Measurements from ENCODE around the gene SPCS1. TPM values are rescaled to one million over a fixed set of nuclear protein-coding genes. Genes with fewer than 3 reads are reported as not detected.

The SPCS1 gene
- total RNA-seq, 1 experiment from 2014 or later = 133 TPM

DNA sequence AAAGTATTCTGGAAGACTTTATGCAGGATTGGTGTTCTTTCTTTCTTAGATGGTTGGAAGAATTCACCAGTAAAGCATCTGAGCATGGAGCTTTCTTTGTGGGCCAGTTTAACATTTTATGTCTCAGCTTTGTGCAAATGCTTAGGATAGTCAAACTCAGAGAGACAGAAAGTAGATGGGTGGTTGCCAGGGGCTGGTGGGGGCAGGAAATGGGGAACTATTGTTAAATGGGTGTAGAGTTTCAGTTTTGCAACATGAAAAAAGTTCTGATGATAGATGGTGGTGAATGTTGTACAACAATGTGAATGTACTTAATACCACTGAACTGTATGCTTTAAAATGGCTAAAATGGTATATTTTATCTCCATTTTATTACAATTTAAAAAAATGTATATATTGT lies 24.8 kb downstream of the SPCS1 start:
- H3K36me3 ChIP-seq (ENCODE audit: low read depth, low read length) = peaks cover 62% of the 10 kb centered on the region
- intact Hi-C loops (cut with micrococcal nuclease) = no loop called here

DNA sequence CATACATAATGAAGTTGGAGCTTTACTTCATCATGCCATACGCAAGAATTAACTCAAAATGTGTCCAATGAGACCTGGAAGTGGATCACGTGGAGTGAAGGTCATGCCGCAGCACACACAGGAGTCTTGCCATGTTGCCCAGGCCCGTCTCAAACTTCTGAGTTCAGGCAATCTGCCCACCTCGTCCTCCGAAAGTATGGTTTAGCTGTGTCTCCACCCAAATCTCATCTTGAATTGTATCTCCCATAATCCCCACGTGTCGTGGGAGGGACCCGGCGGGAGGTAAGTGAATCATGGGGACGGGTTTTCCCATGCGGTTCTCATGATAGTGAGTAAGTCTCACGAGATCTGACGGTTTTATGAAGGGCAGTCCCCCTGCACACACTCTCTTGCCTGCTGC lies 25.7 kb downstream of the SPCS1 start:
- Histone ChIP-seq H3K9me3 (ENCODE audit: low read length) (no peaks in the 10 kb centered on the region), H3K27me3 (ENCODE audit: low read length) (no peaks in the 10 kb centered on the region), H3K36me3 (ENCODE audit: low read depth, low read length) (peaks cover 66% of the 10 kb centered on the region), H3K9ac (ENCODE audit: low read length) (no peak overlapping the region), H4K20me1 (ENCODE audit: low read length) (0 out of 2 replicates have a peak, but pooled peaks cover 4% of the 10 kb centered on the region), H3K4me1 (ENCODE audit: insufficient read depth, low read length) (no peaks in the 10 kb centered on the region), H3K27ac (ENCODE audit: low read length) (no peak overlapping the region), H2AFZ (ENCODE audit: low read length) (no peak overlapping the region), H3K4me3 (ENCODE audit: low read length) (no peak overlapping the region), H3K79me2 (ENCODE audit: low read length) (no peaks in the 10 kb centered on the region), H3K9me2 (replicated peaks; ENCODE audit: low read length) (no peaks in the 10 kb centered on the region), H3K4me2 (ENCODE audit: low read length) (no peak overlapping the region), H3F3A (ENCODE audit: low read length, unreplicated experiment) (no peaks in the 10 kb centered on the region)
- ATAC-seq = no peak
- intact Hi-C loops (cut with micrococcal nuclease) = no loop called here
- ChIA-PET CTCF (no interaction called here), POLR2A (ENCODE audit: unreplicated experiment) (no interaction called here)
- no peak for DNase-seq
- TF ChIP-seq EZH2 (IDR thresholded peaks at IDR 0.05; ENCODE audit: low read length, unreplicated experiment) (no peak), EZH2phosphoT487 (IDR thresholded peaks at IDR 0.05; ENCODE audit: borderline replicate concordance, low read length) (no peak), CTCF (conservative IDR thresholded peaks at IDR 0.05; ENCODE audit: low read depth, low read length) (no peak)
- BruUV-seq (replicated peaks) = no TSS peak

More for the DNA sequence above, 24.8 kb downstream of the SPCS1 start:
- no peaks in the 10 kb centered on the region for H3K9me2 ChIP-seq (replicated peaks; ENCODE audit: low read length)
- ChIA-PET CTCF (no interaction called here), POLR2A (ENCODE audit: unreplicated experiment) (no interaction called here)
- no peak overlapping the region for H3K27ac ChIP-seq (ENCODE audit: low read length)
- H2AFZ ChIP-seq (ENCODE audit: low read length) = no peak overlapping the region
- H3K27me3 ChIP-seq (ENCODE audit: low read length) = no peaks in the 10 kb centered on the region
- DNase-seq (no peak), ATAC-seq (no peak)
- 0 out of 2 replicates have a peak, but pooled peaks cover 4% of the 10 kb centered on the region for H4K20me1 ChIP-seq (ENCODE audit: low read length)
- no peak overlapping the region for H3K4me3 ChIP-seq (ENCODE audit: low read length)
- no peak for TF ChIP-seq CTCF (conservative IDR thresholded peaks at IDR 0.05; ENCODE audit: low read depth, low read length)
- H3K4me1 ChIP-seq (ENCODE audit: insufficient read depth, low read length) = no peaks in the 10 kb centered on the region
- H3K9ac ChIP-seq (ENCODE audit: low read length) = no peak overlapping the region
- H3K79me2 ChIP-seq (ENCODE audit: low read length) = no peaks in the 10 kb centered on the region
- no peaks in the 10 kb centered on the region for H3F3A ChIP-seq (ENCODE audit: low read length, unreplicated experiment)
- H3K9me3 ChIP-seq (ENCODE audit: low read length) = no peaks in the 10 kb centered on the region
- no TSS peak for BruUV-seq (replicated peaks)
- H3K4me2 ChIP-seq (ENCODE audit: low read length) = no peak overlapping the region

- TF ChIP-seq EZH2 (IDR thresholded peaks at IDR 0.05; ENCODE audit: low read length, unreplicated experiment) = no peak
- no peak for TF ChIP-seq CTCF (conservative IDR thresholded peaks at IDR 0.05; ENCODE audit: low read depth, low read length)
- TF ChIP-seq EZH2phosphoT487 (IDR thresholded peaks at IDR 0.05; ENCODE audit: borderline replicate concordance, low read length) = no peak
- peaks cover 58% of the 10 kb centered on the region for H3K36me3 ChIP-seq (ENCODE audit: low read depth, low read length)
- H4K20me1 ChIP-seq (ENCODE audit: low read length) = 0 out of 2 replicates have a peak, but pooled peaks cover 4% of the 10 kb centered on the region
- no peaks in the 10 kb centered on the region for H3K9me3 ChIP-seq (ENCODE audit: low read length)
- ATAC-seq (no peak), DNase-seq (no peak)
- ChIA-PET POLR2A (ENCODE audit: unreplicated experiment) (no interaction called here), CTCF (no interaction called here)
- H3K4me1 ChIP-seq (ENCODE audit: insufficient read depth, low read length) = no peaks in the 10 kb centered on the region
- no peak overlapping the region for H3K9ac ChIP-seq (ENCODE audit: low read length)
- no peaks in the 10 kb centered on the region for H3K27me3 ChIP-seq (ENCODE audit: low read length)
- intact Hi-C loops (cut with micrococcal nuclease) = no loop called here
- no peak overlapping the region for H2AFZ ChIP-seq (ENCODE audit: low read length)
- H3K27ac ChIP-seq (ENCODE audit: low read length) = no peak overlapping the region
- H3F3A ChIP-seq (ENCODE audit: low read length, unreplicated experiment) = no peaks in the 10 kb centered on the region
- BruUV-seq (replicated peaks) = no TSS peak
- H3K9me2 ChIP-seq (replicated peaks; ENCODE audit: low read length) = no peaks in the 10 kb centered on the region
- no peak overlapping the region for H3K4me2 ChIP-seq (ENCODE audit: low read length)
- no peak overlapping the region for H3K4me3 ChIP-seq (ENCODE audit: low read length)
- no peaks in the 10 kb centered on the region for H3K79me2 ChIP-seq (ENCODE audit: low read length)
Measured at GRCh38 chr3:52733256-52733891, 27.5 kb downstream of the SPCS1 start.
